ENCODE data around the gene CD300H. TPM values are rescaled to one million over a fixed set of nuclear protein-coding genes. Genes with fewer than 3 reads are reported as not detected.

Gene CD300H
- total RNA-seq, 1 experiment from 2014 or later, result not detected

GRCh38 chr17:74547264-74547663 is 20.0 kb downstream of the CD300H start:
- Histone ChIP-seq H3K4me1 (ENCODE audit: control insufficient read depth in 1 of 2, insufficient read depth in 2 of 2, low read length in 2 of 2) (peaks cover 0 to 5% of the 10 kb centered on the region in 2 experiments; a peak in 1 of 4 replicates), H3K27ac (ENCODE audit: low read depth, low read length) (no peak overlapping the region), H2AFZ (ENCODE audit: low read depth, low read length, poor library complexity, severe bottlenecking) (no peak overlapping the region), H3K79me2 (ENCODE audit: insufficient read depth, low read length) (no peaks in the 10 kb centered on the region), H3K4me2 (ENCODE audit: low read length) (no peak overlapping the region), H3K27me3 (ENCODE audit: insufficient read depth, low read length) (peaks cover under 1% of the 10 kb centered on the region; the same call in 1 of the 2 replicates), H3K9ac (ENCODE audit: low read length) (no peak overlapping the region), H4K20me1 (ENCODE audit: insufficient read depth) (no peaks in the 10 kb centered on the region), H3K9me3 (ENCODE audit: control insufficient read depth in 1 of 2, insufficient read depth in 1 of 2, low read depth in 1 of 2, low read length in 2 of 2) (no peaks in the 10 kb centered on the region), H3K4me3 (replicated peaks in 1 of 2; ENCODE audit: low read depth in 1 of 2, low read length in 2 of 2) (no peak overlapping the region), H3K36me3 (ENCODE audit: control insufficient read depth in 1 of 2, insufficient read depth in 2 of 2, low read length in 2 of 2) (no peaks in the 10 kb centered on the region), H3K9me2 (ENCODE audit: insufficient read depth) (no peaks in the 10 kb centered on the region)
- TF ChIP-seq CBX3 (IDR thresholded peaks at IDR 0.05; ENCODE audit: low read depth) (no peak), TCF7L2 (IDR thresholded peaks at IDR 0.05; ENCODE audit: borderline replicate concordance, extremely low read depth, insufficient read depth, insufficient read length) (no peak), CTCF (IDR thresholded peaks at IDR 0.05 in 2 of 3, conservative IDR thresholded peaks at IDR 0.05 in 1 of 3; ENCODE audit: borderline replicate concordance in 1 of 3, insufficient read depth in 1 of 3, low read depth in 2 of 3, low read length in 2 of 3) (no peak)
- intact Hi-C loops (cut with micrococcal nuclease), result no loop called here
- no TSS peak for BruUV-seq (replicated peaks)
- RAD21 ChIA-PET (ENCODE audit: low non-redundant PET in 1 of 2, low total read pairs in 2 of 2, uncharacterized antibody in 2 of 2, unreplicated experiment in 2 of 2), result no interaction called here
- CTCF ChIA-PET, result no interaction called here
- ATAC-seq, result no peak
- DNase-seq (ENCODE audit: low read depth, low spot score), result no peak
- POLR2A ChIA-PET, result no interaction called here

- ChIA-PET POLR2A (no interaction called here), CTCF (no interaction called here), RAD21 (ENCODE audit: low non-redundant PET in 1 of 2, low total read pairs in 2 of 2, uncharacterized antibody in 2 of 2, unreplicated experiment in 2 of 2) (no interaction called here)
- ATAC-seq (no peak), DNase-seq (ENCODE audit: low read depth, low spot score) (no peak)
- Histone ChIP-seq H3K4me1 (ENCODE audit: control insufficient read depth in 1 of 2, insufficient read depth in 2 of 2, low read length in 2 of 2) (peaks cover 0 to 5% of the 10 kb centered on the region in 2 experiments; a peak in 1 of 4 replicates), H4K20me1 (ENCODE audit: insufficient read depth) (no peaks in the 10 kb centered on the region), H3K36me3 (ENCODE audit: control insufficient read depth in 1 of 2, insufficient read depth in 2 of 2, low read length in 2 of 2) (no peaks in the 10 kb centered on the region), H3K4me3 (replicated peaks in 1 of 2; ENCODE audit: low read depth in 1 of 2, low read length in 2 of 2) (no peak overlapping the region), H3K27me3 (ENCODE audit: insufficient read depth, low read length) (no peaks in the 10 kb centered on the region), H3K9me3 (ENCODE audit: control insufficient read depth in 1 of 2, insufficient read depth in 1 of 2, low read depth in 1 of 2, low read length in 2 of 2) (no peaks in the 10 kb centered on the region), H3K4me2 (ENCODE audit: low read length) (no peak overlapping the region), H3K27ac (ENCODE audit: low read depth, low read length) (no peak overlapping the region), H3K9me2 (ENCODE audit: insufficient read depth) (no peaks in the 10 kb centered on the region), H3K79me2 (ENCODE audit: insufficient read depth, low read length) (no peaks in the 10 kb centered on the region), H2AFZ (ENCODE audit: low read depth, low read length, poor library complexity, severe bottlenecking) (no peak overlapping the region), H3K9ac (ENCODE audit: low read length) (no peak overlapping the region)
- TF ChIP-seq YY1 (IDR thresholded peaks at IDR 0.05; ENCODE audit: extremely low read depth, insufficient replicate concordance, low read depth, low read length) (no peak), ZFX (IDR thresholded peaks at IDR 0.05) (no peak), CEBPB (IDR thresholded peaks at IDR 0.05; ENCODE audit: low read depth) (no peak)
- no TSS peak for BruUV-seq (replicated peaks)
- intact Hi-C loops (cut with micrococcal nuclease), result no loop called here
These were observed 20.7 kb downstream of the CD300H start for GRCh38 chr17:74546586-74546985.

All from HCT116 (cell line).